Hematopoietic multipotent progenitor cell (in vitro differentiated cells): Measurements from ENCODE around the gene RNF121. TPM values are rescaled to one million over a fixed set of nuclear protein-coding genes. Genes with fewer than 3 reads are reported as not detected.
"Not testable (repeated sequence)": the region's sequence is repeated elsewhere in the genome, so short reads cannot be mapped to it uniquely, and the experiment has no call there.

Experiments
- DNase-seq, 3 donors: peaks; one replicate each; pipeline ENCODE4 v3.0.0-alpha.2; 2011 to 2015; ENCODE audit warnings: low read depth in 2 of 3, low spot score in 2 of 3
- total RNA-seq: library from RNA; depleted of rRNA; stranded (reverse); fragments of >200 nt; gene quantifications from one replicate; pipeline ENCODE4 v1.2.3, GENCODE V29; 2012

RNF121 gene
- 30.7 TPM for total RNA-seq

GRCh38 chr11:71928737-71929443 lies at the start of gene RNF121:
Gene RNF121 (plus strand): TSS chr11:71929046. CDS start chr11:71929062, 16 bp downstream.
- DNase-seq, result peak; percentile 82 to 98 (median 95)

GRCh38 chr11:71885806-71886205 lies 43.0 kb upstream of the RNF121 start:
- DNase-seq, result not testable (repeated sequence)

DNA sequence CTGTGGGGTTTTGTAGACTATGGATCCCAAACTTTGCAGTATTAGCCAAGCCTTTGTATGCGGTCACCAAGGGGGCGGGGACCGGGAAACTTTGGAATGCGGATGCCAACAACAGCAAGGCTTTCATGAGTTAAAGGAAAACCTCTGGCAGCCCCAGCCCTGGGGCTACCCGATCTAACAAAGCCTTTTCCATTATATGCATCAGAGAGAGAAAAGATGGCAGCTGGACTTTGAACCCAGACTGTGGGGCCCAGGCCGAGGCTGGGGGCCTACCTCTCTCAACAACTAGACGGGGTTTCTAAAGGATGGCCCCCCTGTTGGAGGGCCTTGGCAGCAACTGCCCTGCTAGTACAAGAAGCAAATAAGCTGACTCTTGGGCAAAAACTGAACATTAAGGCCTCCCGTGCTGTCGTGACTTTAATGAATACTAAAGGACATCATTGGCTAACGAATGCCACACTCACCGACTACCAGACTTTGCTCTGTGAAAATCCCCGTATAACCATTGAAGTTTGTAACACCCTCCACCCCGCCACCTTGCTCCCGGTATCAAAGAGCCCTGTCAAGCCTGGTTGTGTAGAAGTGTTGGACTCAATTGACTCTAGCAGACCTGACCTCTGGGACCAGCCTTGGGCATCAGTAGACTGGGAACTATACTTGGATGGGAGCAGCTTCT lies 40.4 kb upstream of the RNF121 start:
- DNase-seq, result not testable (repeated sequence)

- DNase-seq, result not testable (repeated sequence)
Measured at GRCh38 chr11:71889181-71889872, 39.5 kb upstream of the RNF121 start.

- DNase-seq, result no peak
Measured at GRCh38 chr11:71895961-71896360, 32.9 kb upstream of the RNF121 start.

- not testable (repeated sequence) for DNase-seq
Measured at GRCh38 chr11:71901137-71901536, 27.7 kb upstream of the RNF121 start.

- DNase-seq, result no peak
Measured at GRCh38 chr11:71908218-71908617, 20.6 kb upstream of the RNF121 start.

- DNase-seq, result not testable (repeated sequence)
Measured at GRCh38 chr11:71910775-71911174, 18.1 kb upstream of the RNF121 start.

DNA sequence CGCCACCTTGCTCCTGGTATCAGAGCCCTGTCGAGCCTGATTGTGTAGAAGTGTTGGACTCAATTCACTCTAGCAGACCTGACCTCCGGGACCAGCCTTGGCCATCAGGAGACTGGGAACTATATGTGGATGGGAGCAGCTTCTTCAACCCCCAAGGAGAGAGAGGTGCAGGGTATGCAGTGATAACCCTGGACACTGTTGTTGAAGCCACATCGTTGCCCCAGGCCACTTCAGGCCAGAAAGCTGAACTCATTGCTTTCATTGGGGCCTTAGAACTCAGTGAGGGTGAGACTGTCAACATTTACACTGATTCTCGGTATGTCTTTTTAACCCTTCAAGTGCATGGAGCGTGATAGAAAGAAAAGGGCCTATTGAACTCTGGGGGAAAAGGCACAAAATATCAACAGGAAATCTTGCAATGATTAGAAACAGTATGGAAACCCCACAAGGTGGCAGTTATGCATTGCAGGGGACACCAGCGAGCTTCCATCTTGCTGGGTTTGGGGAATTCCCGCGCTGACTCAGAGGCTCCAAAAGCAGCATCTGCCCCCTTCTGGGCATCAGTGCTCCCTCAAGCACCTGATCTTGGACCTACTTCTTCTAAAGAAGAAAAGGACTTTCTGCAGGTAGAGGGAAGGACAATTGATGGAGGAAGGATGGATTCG lies 17.4 kb upstream of the RNF121 start:
- DNase-seq, result peak in 2 of 3 donors; percentile 32 to 54

DNA sequence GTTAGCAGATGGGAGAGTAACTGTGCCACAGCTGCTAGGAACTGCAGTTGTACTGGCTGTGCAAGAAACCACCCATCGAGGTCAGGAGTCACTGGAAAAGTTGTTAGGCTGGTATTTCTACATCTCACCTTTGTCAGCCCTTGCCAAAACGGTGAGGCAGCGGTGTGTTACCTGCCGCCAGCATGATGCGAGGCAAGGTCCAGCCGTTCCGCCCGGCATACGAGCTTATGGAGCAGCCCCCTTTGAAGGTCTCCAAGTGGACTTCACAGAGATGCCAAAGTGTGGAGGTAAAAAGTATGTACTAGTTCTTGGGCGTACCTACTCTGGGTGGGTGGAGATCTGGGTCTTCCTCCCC lies 16.9 kb upstream of the RNF121 start:
- DNase-seq, result not testable (repeated sequence)

GRCh38 chr11:71913756-71914526 lies 14.9 kb upstream of the RNF121 start:
- no peak for DNase-seq

- no peak for DNase-seq
Measured at GRCh38 chr11:71914617-71915189, 14.1 kb upstream of the RNF121 start.

DNA sequence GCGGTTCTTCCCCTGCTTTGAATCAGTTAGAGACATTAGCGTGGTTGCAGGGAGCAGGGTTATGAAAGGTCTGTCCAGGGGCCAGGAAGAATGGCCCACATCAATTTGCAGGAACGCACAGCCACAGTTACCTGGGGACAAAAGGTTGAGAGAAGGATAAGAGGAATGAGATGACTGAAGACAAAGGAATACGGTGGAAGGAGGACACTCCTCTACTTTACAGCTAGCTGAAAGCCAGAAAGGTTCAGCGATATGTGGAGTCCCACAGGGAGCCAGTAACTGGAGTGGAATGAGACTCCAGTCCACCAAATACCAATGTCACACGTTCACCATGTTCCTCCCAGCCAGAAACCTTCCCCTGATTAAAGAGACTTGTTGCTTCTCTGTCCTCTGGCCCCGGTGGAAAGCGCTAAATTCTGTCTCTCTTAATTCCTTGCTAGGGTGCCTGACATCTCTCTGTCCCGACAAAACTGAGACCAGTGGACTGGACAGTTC lies 11.2 kb upstream of the RNF121 start:
- no peak for DNase-seq

DNA sequence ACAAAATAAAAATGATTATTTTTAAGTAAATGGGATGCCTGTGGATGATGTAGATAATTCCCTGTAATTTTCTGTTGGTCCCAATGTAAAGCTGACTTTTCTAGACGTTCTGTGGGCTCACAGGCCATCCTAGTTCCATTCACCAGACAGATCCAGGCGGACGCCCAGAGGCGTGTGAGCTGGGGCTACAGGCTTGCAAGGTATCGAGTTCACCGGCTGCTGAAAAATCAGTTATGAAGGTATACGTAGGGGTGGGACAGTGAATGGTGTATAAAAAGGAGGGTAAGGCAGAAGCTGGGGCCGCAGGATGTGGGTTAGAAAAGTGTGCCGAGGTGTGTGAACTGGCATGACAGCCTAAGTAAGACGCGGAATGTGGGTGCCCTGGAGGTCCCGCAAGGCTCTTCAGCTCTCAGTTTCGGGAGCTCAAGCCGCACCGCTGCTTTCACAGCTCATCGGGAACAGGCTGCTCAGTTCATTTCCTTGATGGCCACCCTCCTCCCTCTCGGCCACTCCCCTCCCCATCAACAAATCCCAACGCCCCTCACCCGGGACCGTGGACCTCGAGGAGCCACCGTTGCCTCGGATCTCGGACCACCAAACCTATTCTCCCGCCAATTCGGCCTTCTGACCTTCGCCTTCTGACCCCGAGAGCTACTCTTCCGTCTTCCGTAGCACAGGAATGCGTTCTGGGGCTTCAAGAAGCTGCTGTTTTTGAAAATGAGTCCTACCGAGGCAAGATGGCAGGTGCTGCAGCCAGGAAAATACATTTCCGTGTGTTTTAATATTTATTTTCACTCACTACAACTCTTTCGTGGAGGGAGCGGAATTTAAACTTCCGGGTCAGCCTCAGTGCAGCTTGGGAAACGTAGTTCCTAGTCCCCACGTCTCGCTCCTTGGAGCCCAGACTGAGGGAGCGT lies 768 bp upstream of the RNF121 start, which contains the start of gene XNDC1N:
XNDC1N (minus strand) TSS at position 775 of the 917 bp plus-strand sequence. CDS start 5,241 bp downstream, outside the sequence.
- DNase-seq, result peak; percentile 78 to 91 (median 88)

- no peak for DNase-seq
Measured at GRCh38 chr11:71929491-71929890, 645 bp downstream of the RNF121 start.

- no peak for DNase-seq
Measured at GRCh38 chr11:71930556-71931244, 1.9 kb downstream of the RNF121 start.

- DNase-seq, result no peak
Measured at GRCh38 chr11:71931245-71931602, 2.4 kb downstream of the RNF121 start.
